ENCODE results near the gene GIMAP5.

DNA sequence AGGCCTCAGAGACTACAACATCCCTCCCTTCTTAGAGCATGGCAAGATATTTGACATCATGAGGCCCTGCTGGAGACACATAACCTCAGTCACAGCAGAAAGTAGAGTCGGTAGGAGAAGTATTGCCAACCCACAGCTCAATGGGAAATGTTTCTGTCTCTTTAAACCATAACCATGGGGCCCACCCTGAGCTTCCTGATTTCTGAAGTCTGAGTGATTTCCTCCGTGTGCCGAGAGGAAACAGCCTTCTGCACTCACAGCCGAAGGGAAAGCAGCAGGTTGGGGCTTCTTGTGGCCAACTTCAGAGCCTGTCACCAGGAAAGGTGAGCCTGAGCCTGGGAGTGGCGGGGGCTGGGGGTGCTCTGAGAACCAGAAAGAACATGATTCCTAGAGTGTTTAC, 20.9 kb upstream of the GIMAP5 start, which contains the start of gene GIMAP1:
- TF ChIP-seq, protein P1, sequence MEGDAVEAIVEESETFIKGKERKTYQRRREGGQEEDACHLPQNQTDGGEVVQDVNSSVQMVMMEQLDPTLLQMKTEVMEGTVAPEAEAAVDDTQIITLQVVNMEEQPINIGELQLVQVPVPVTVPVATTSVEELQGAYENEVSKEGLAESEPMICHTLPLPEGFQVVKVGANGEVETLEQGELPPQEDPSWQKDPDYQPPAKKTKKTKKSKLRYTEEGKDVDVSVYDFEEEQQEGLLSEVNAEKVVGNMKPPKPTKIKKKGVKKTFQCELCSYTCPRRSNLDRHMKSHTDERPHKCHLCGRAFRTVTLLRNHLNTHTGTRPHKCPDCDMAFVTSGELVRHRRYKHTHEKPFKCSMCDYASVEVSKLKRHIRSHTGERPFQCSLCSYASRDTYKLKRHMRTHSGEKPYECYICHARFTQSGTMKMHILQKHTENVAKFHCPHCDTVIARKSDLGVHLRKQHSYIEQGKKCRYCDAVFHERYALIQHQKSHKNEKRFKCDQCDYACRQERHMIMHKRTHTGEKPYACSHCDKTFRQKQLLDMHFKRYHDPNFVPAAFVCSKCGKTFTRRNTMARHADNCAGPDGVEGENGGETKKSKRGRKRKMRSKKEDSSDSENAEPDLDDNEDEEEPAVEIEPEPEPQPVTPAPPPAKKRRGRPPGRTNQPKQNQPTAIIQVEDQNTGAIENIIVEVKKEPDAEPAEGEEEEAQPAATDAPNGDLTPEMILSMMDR (conservative IDR thresholded peaks at IDR 0.05 in 1 of 2, IDR thresholded peaks at IDR 0.05 in 1 of 2; ENCODE audit: low read depth in 1 of 2, low read length in 2 of 2): no peak
- TF ChIP-seq EZH2 (IDR thresholded peaks at IDR 0.05; ENCODE audit: low read length, missing control alignments): no peak

All from fibroblast of lung (primary cell).